Astrocyte (in vitro differentiated cells and primary cell): ENCODE results near the gene SLC25A25.

ENCODE experiments used
- EZH2 ChIP-seq: IDR thresholded peaks from 2 replicates; pipeline ENCODE4 v1.6.1; 2012; ENCODE audit warnings: mild to moderate bottlenecking, low read length, inconsistent platforms; ENCODE audit not compliant: insufficient read depth
- TF ChIP-seq, protein P1 (sequence below): IDR thresholded peaks from 2 replicates; pipeline ENCODE4 v1.5.1; 2011; ENCODE audit warnings: low read depth, mild to moderate bottlenecking, inconsistent platforms, low read length, moderate library complexity; ENCODE audit not compliant: insufficient read depth

DNA sequence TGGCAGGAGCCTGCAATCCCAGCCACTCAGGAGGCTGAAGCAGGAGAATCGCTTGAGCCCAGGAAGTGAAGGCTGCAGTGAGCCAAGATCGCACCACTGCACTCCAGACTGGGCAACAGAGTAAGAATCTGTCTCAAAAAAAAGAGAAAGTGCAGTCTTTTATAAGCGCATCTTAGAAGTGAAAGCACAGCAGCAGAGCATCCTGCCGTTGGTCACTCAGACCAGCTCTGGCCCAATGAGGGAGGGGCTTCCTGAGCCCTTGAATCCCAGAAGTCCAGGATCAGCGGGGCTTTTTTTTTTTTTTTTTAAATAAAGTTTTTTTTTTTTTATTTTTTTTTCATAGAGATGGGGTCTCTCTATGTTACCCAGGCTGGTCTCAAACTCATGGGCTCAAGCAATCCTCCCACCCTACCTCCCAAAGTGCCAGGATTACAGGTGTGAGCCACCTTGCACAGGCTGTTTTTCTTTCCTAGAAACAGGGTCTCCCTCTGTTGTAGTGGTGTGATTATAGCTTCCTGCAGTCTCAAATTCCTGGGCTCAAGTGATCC is 43.2 kb upstream of the SLC25A25 start:
- no peak for TF ChIP-seq EZH2
- TF ChIP-seq, protein P1, sequence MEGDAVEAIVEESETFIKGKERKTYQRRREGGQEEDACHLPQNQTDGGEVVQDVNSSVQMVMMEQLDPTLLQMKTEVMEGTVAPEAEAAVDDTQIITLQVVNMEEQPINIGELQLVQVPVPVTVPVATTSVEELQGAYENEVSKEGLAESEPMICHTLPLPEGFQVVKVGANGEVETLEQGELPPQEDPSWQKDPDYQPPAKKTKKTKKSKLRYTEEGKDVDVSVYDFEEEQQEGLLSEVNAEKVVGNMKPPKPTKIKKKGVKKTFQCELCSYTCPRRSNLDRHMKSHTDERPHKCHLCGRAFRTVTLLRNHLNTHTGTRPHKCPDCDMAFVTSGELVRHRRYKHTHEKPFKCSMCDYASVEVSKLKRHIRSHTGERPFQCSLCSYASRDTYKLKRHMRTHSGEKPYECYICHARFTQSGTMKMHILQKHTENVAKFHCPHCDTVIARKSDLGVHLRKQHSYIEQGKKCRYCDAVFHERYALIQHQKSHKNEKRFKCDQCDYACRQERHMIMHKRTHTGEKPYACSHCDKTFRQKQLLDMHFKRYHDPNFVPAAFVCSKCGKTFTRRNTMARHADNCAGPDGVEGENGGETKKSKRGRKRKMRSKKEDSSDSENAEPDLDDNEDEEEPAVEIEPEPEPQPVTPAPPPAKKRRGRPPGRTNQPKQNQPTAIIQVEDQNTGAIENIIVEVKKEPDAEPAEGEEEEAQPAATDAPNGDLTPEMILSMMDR: no peak
